Esophagus mucosa (tissue), 1 donor: ENCODE measurements around the gene TLNRD1. TPM values are rescaled to one million over a fixed set of nuclear protein-coding genes. Genes with fewer than 3 reads are reported as not detected.

ENCODE experiments used
- ATAC-seq: fragments of 200-7000 bp; cut with Tn5 transposase; one replicate; pipeline ENCODE4 v1.9.1; 2020
- total RNA-seq: library from RNA; stranded (reverse); gene quantifications from one replicate; pipeline ENCODE4 v1.2.4, GENCODE V29; 2023
- donor health status: DM: yes; HTN: yes; CAD: no.

The TLNRD1 gene
- total RNA-seq, 1 donor from 2014 or later: 17.7 TPM

DNA sequence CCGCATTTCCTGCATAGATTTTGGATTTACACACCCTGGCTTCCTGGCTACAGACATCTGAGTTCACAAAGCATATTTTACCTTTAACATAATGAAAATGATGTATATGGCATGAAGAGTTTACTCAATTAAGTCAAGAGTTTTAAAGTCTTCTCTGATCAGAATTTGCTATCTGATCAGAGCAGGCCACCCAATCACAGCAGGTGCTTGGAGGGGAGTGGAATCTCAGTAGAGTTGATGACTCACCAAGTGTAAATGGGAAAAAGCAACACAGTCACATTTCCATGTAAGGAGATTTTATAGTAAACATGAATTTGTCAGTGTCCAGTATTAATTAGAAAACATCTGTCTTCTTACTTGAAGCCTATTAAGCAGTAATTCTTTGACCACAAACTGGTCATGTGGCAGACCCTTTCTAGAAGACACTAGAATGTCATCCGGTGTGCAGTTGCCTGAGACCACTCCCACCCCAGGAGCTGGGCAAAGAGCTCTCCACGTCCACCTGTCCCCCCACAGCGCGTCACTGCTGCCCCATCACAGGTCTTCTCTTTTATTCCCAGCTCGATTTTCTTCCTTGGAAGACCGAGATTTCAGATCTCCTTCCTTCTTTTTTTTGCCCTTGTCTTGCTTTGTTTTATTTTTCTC lies 21.9 kb upstream of the TLNRD1 start:
- no peak for ATAC-seq

DNA sequence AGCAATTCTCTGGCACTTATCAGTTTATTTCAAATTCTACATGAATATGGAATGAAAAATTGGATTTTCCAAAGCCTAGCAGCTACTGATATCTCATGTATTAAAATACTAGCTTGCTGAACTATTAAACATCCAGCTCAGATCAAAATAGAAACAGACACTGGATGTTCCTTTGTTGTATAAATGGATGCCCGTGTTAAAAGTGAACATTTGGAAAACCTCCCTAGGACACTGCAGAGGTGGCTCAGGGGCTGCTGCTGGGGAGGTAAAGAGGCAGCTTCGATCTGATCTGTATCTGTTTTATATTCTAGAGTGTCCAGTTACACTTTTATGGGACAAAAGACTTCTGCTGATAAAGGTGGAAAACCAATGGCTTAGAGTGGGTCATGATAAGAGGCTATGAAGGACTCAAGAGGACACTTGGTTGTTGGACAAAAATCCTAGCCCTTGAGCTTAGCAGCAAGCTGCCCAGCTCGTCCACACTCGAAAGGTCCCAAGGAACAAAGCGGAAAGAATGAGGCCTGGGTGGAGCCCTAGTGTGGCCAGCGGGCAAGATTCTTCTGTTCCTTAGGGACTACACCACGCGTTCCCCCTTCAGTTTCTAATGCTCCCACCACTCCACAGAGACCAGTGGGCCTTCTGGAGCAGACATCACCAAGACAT lies 21.1 kb upstream of the TLNRD1 start:
- ATAC-seq: no peak

DNA sequence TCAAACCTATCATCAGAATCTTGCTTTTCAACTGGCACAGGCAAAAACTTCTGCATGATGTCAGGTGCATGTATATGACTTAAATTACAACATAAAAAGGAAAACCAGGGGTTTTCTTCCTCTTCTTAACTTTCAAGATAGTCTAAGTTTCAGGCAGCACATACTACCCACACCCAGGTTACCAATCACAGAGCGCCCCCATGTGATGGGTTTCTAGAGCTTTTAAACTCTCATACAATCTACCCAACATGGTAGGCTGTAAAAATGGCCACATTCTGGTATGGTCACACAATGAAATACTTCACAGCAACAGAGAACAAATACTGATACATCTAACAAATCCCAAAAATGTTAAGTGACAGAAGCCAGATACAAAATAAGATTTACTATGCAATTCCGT lies 18.5 kb upstream of the TLNRD1 start:
- no peak for ATAC-seq

DNA sequence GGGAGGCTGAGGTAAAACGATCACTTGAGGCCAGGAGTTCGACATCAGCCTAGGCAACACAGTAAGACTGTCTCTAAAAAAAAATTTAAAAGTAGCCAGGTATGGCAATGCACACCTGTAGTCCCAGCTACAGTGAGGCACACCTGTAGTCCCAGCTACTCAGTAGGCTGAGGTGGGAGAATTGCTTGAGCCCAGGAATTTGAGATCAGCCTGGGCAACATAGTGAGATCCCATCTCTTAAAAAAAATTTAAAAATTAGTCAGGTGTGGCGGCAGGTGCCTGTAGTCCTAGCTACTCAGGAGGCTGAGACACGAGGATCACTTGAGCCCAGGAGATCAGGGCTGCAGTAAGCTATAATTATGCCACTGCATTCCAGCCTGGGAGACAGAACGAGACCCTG lies 17.9 kb upstream of the TLNRD1 start:
- ATAC-seq: no peak

DNA sequence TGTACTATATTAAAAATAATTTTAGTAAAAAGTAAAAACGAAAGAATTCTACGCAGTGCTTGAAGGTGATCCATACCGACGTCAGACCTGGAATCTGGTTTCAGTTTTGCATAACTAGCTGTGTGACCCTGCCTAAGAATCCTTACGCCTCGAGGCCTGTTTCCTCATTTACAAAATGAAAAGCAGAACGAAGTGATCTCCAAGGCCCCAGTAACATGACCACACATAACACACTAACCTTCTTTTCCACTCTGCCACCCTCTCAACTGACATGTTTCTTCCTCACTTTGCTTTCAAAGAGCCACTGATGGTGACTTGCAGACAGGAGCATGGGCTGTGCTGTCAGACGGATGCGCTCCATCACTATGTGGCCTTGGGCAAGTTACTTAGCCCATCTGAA lies 15.9 kb upstream of the TLNRD1 start:
- no peak for ATAC-seq

DNA sequence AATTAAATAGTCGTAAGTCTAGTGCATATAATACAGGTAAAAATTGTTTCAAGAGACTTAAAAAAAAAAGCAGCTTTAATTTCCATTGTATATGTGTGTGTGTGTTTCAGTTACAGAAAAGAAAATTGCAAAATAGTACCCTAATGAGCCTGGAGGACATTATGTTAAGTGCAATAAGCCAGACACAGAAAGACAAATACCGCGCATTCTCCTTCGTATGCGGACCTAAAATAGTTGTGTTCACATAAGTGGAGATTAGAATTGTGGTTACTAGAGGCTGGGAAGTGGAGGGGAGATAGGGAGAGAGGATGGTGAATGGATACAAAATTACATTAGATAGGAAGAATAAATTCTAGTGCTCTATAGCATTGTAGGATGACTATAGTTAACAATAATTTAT lies 14.7 kb upstream of the TLNRD1 start:
- ATAC-seq: no peak

DNA sequence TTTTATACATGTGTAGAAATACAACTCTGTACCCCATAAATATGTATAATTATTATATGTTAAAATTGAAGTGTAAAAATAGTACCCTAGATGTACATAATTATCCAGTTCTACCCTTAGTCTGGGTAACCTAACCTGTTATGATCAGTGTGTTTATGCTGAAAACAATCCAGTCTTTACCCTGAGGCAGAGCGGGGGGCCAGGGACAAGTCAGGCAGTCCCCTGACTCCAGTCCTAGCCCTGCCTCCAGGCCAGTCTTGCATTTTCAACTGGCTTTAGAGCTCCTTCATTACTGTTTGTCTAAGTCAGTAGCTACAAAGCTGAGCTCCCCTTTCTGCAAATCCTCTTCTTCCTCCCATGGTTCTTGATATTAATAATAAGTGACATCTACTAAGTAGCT lies 14.2 kb upstream of the TLNRD1 start:
- no peak for ATAC-seq

DNA sequence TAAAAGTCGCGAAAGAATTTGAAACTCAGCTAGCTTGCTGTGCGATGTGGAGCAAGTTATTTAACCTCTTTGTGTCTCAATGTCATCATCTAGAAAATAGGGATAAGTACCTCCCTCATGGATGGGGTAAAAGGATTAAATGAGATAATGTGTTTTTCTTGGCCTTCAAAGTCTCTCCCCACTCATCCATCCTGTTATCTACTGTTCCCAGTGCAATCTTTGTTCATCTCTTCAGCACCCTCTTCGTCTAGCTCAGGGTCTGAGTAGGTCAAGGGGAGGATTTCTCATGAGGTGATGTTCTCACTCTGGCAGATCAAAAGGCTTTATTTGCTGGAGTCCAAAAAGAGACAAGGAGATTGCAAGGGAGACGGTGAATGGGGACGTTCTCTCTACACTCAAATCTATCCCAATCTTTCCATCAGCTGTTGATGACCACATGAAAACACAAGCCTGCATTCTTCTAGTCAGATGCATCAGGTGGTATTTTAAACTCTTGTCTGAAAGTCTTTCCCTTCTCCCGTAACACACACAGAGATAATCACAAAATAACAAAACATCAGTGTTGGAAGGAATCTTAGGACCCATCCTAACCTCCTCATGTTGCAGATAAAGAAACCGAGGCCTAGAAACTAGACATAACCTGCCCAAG lies 12.5 kb upstream of the TLNRD1 start:
- ATAC-seq: no peak

DNA sequence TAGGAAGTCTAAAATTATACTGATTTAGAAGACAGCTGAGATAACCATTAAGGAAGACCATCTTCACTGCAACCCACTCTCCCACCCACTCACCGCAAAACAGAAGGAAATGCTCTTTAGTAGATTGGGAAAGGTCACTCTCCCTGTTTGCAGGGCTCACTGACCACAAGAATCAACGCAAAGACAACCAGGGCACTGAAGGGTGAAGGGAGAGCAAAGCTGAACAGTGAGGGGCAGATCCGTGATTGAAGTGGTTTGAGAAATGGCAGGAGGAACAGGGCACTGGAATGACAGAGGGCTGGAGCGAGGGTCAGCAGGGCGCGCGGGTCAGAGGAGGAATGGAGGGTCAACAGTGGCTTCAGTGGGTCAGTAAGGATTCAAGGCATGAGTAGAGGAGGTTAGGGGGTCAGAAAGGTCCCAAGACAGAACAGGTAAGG lies 11.6 kb upstream of the TLNRD1 start:
- no peak for ATAC-seq

DNA sequence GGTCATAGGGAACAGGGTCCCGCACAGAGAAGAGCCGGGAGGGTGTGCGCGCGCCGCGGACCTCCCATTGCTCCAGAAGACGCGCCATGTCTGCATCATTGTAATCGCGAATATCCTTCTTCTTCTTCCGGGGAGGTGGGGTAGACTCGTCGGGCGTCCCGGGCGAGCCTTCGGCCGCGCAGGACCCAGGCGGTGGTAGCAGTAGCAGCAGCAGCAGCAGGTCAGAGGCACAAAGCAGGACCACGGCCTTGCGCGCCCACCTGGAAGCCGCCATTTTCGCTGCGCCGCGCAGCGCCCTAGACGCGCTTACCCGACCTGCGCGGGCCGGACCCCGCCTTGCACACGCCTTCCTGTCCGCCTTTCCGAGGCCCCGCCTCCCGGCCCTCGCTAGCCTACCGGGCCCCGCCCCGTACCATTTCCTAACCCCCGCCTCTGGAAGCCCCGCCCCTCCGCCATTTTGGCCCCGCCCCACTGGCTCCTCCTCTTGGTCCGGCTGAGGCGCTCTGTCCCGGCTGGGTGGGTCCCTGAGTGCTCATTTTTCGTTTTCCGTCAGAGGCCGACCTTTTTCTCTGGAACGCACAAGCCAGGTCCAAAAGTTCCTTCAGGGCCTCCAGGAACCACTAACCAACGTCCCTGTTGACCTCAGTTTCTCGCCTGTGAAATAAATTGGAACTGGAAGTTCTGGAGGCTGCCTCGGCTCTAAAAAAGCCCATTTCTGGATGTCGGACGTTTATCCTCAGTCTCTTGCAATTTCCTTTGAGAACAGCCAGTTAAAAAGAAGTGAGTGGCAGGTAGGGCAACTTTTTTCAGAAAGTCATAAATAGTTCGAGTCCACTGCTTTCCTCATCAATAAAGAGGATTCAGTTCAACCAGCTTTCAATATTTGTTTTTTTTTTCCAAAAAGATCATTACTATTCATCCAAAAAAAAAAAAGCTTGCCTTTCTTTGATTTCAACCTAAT lies 10.9 kb upstream of the TLNRD1 start, which contains the start of gene MESD:
MESD (minus strand) TSS at position 302 of the 961 bp plus-strand sequence; CDS start at position 274, 28 bp downstream.
- ATAC-seq: peak; percentile 95

DNA sequence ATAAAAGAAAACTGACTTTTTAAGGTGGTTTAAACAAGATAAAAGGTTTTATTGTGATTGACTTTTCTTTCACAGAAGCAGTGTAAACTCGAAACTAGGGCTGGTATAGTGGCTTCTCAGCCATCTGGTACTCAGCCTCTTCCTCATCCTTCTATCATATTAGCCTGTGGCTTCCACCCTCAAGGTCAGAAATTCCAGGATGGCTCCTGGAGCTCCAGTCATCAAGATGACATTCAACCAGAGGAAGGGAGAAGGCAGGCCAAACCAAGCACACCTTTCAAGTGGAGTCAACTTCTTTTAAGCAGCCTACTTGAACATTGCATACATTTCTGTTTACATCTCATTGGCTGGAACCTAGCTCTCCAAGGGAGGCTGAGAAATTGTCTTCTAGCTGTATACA lies 9.8 kb upstream of the TLNRD1 start:
- ATAC-seq: no peak

DNA sequence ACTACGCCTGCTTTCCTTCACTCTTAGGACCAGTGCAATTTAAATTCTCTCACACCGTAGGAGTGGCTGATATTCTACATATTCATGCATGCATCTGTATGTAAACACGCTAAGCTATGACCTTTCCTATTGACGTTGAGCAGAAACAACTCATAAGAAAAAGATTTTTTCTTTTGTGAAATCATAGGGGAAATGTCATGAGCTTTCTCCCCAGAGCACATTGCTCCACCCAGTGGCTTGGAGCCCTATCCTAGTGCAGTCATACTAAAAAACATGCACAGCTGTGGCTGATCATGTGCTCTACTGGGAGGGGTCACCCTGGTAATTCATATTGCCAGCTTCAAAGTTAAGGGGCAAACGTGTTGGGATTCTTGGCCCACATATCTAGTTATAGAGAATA lies 9.3 kb upstream of the TLNRD1 start:
- ATAC-seq: peak; percentile 54

DNA sequence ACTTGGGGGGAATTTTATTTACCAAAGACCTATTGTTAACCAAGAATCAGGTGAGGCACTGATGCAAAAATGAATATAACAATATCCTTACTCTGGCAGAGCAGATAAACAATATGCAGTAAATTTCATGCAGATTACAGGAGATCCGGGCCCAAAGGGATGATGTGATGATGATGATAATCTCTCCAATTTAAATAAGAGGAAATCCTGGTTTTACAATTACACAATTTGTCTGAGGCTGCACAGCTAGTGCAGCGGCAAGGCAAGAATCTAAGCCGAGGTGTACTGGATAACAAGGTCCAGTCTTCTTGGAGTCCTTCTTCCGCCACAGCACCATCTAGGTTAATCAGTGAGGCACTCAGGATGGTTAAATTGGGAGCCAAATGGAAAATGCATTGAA lies 8.7 kb upstream of the TLNRD1 start:
- ATAC-seq: no peak

DNA sequence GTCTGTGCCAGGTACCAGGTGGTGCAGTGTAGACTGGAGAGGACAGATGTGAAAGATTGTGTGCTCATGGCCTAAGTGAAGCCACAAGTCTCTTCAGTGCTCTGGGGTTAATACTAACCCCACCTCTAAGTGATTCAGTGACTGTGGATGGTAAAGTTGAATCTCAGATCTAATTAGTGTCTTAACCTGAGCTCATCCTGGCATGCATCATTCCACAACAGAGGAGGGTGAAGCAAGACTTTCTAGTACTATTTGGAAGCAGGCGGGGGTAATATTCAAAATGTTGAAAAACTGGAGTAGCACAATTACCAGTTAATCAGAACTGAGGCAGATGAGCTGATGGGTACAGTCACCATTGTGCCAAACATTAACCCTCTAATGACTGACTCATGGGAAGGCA lies 8.3 kb upstream of the TLNRD1 start:
- ATAC-seq: peak; percentile 68

DNA sequence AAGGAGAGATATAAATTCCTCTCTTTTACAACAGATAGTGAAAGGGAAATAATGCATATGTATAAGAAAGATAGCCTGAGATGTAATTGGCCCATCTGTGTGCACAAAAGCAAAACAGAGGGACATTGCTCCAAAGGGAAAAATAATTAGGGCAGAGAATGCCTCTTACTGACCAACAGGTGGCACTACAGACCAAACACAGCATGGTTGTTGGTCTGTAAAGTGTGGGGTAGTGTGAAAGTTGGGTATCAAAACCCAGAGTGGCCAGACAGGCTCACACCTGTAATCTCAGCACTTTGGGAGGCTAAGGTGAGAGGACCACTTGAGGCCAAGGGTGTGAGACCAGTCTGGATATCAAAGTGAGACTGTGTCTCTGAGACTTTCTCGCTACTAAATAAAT lies 4.5 kb upstream of the TLNRD1 start:
- ATAC-seq: no peak

DNA sequence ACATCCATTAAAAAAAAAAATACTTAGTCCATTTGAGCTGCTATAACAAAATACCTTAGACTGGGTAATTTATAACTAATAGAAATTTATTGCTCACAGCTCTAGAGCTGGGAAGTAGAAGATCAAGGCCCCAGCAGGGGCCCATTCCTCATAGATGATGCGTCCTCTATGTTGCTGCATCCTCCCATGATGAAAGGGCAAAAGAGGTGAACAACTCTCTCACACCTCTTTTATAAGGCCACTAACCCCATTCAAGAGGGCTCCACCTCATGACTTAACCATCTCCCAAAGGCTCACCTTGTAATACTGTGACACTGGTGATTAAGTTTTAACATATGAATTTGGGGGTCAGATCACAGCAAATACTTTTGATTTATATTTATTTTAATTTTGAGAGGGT lies 3.0 kb upstream of the TLNRD1 start:
- ATAC-seq: no peak

DNA sequence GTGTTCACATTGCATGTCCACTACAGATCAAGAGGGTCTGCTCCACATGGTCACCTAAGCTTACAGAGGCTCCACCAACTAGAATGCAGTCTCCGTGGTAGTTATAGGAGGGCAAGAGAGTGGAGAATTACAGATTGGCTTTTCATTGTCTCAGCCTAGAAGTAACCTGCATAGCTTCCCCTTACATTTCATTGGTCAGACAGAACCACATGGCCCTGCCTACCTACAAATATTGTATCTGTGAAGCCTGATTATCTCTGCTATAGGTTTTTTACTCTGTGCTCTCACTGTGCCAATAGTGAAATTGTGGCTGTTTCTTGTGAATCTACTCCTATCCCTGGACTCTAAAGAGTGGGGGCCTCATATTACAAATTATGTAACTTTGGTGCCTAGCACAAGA lies 2.5 kb upstream of the TLNRD1 start:
- no peak for ATAC-seq

DNA sequence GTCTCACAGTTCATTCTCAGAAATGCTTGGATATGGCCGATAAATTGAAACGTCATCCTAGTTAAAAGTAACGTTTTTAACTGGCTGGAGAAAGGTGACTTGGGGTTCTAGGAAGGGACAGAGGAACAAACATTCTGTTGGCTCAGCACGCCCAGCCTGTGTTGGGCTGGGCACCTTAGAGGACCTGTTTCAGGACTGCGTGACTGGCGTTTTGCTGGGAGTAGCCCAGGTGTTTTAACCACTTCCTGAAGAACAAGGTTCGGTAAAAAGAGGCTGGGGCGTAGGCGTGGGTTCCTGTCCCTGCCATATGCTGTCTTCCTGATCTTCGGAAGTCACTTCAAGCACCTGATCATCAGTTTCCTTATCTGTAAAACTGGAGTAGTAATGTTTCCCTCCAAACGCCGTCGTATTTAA lies 1.1 kb upstream of the TLNRD1 start:
- peak; percentile 63 for ATAC-seq

DNA sequence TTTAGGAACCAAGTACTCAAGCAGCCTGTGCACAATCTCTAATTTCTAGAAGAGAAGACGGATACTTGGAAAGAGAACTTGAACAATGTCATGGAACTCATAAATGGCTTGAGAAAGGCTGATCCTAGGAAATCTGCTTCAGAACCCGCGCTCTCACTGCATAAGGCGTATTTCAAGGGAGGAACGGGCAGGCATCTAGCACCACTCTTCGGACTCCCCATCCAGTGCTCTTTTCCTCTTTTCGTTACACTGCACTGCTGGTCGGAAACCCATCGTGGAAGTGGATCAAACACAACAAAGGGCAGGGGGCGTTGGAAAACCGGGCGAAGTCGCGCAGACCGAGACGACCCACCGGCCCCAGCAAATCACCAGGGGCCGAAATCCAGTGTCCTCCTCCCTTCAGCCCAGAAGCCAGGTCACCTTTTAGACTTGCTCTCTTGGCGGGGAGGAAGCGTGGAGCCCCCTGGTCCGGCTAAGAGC lies 539 bp upstream of the TLNRD1 start:
- ATAC-seq: no peak

DNA sequence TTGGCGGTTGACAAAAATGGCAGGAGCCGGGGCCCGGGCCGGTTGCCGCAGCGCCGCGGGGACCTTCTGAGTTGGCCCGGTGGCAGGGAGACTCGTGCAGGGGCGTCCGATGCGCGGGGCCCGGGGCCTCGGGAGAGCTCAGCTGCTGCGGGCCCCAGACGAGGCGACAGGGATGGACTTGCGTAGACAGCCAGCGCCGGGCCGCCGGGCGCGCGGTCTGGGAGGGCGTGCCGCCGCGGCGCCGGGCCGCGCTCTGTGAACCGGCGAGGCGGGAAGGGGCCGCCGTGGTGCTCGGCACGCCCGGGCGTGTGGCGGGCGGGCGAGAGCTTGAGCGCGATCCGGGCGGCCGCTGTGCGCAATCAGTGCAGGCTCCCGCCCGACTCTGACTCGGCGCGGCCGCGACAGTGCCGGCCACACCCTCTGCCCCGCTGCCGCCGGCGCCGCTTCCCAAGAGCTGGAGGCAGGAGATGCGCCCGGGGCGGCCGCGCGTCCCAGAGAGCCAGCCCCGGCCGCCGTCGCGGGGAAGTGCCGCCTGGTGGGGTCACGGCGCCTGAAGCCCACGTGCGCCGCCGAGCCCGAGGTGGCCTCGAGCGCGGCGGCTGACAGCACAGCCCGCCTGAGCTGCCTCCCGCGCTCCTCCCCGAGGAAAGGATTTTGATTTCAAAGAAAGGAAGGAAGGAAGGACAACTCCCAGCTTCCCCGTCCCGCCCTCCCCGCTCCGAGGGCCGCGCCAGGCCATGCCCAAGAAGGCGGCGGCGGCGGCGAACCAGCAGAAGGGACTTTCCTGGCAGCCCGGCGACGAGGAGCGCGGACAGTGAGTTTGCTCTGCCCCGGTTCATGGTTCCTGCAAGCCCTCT lies 657 bp downstream of the TLNRD1 start:
- peak; percentile 69 for ATAC-seq

DNA sequence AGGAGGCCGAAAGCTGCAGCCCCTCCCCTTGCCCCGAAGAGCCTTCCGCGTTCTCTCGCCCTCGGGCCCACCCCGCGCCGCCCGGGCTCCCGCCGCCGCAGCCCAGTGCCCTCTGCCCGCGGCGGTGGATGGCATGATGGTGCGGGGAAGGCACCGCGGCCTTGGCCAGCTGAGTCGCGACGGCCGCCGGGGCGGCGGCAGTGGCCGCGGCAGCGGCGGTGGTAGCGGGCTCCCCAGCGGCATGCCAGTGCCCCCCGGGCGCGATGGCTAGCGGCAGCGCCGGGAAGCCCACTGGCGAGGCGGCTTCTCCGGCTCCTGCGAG lies 1.2 kb downstream of the TLNRD1 start:
- ATAC-seq: peak; percentile 27
